Naive thymus-derived CD4-positive, alpha-beta T cell (primary cell): ENCODE data around the gene ATP8A1. TPM values are rescaled to one million over a fixed set of nuclear protein-coding genes. Genes with fewer than 3 reads are reported as not detected.

Experiments
- ATAC-seq: fragments of 150-1000 bp; cut with Tn5 transposase; 2 replicates; pipeline ENCODE4 v1.10.0; 2021; ENCODE audit warnings: mild to moderate bottlenecking, moderate library complexity
- CTCF ChIA-PET: fragments of 350-600 bp; sonication (Branson Sonifier 250); formaldehyde crosslinking; loops from one replicate; lab custom pipeline; 2021; ENCODE audit warnings: antibody characterized with exemption; lab: Charles Lee
- POLR2A ChIA-PET: fragments of 350-600 bp; sonication (Branson Sonifier 250); formaldehyde crosslinking; loops from one replicate; lab custom pipeline; 2021; ENCODE audit warnings: antibody characterized with exemption, inconsistent platforms; lab: Charles Lee
- DNase-seq, 9 donors: peaks; one replicate each; pipeline versions ENCODE4 v3.0.0 to v3.0.0-alpha.2; 2020 to 2022; ENCODE audit warnings: mixed read lengths in 1 of 9
- H3K27ac ChIP-seq: one replicate; pipeline ENCODE4 v1.7.0; 2013; ENCODE audit warnings: mild to moderate bottlenecking, low read depth, low read length, moderate library complexity
- H3K27me3 ChIP-seq, 2 donors: one replicate each; pipeline ENCODE4 v1.7.0; 2013; ENCODE audit warnings: low read length in 2 of 2, mild to moderate bottlenecking in 2 of 2, moderate library complexity in 2 of 2; ENCODE audit not compliant: control insufficient read depth in 2 of 2, insufficient read depth in 2 of 2
- H3K36me3 ChIP-seq, 3 experiments: 1 replicate in 2 of 3; 2 replicates in 1 of 3; pipeline ENCODE4 v1.7.0; 2013; ENCODE audit warnings: low read length in 3 of 3, mild to moderate bottlenecking in 3 of 3, moderate library complexity in 1 of 3; ENCODE audit not compliant: insufficient read depth in 3 of 3, control insufficient read depth in 2 of 3
- H3K4me1 ChIP-seq, 2 donors: one replicate each; pipeline ENCODE4 v1.7.0; 2013; ENCODE audit warnings: low read length in 2 of 2, mild to moderate bottlenecking in 2 of 2, moderate library complexity in 1 of 2; ENCODE audit not compliant: control insufficient read depth in 2 of 2, insufficient read depth in 2 of 2
- H3K4me3 ChIP-seq: 2 replicates; pipeline ENCODE4 v1.7.0; 2013; ENCODE audit warnings: mild to moderate bottlenecking, low read length
- H3K9me3 ChIP-seq, 3 experiments: 1 replicate in 2 of 3; 2 replicates in 1 of 3; pipeline ENCODE4 v1.7.0; 2013; ENCODE audit warnings: low read length in 3 of 3; ENCODE audit not compliant: control insufficient read depth in 2 of 3
- H3K27ac Mint-ChIP-seq, 9 donors: one replicate each; pipeline ENCODE4 v1.8.0; 2020 to 2022; ENCODE audit warnings: mixed read lengths in 9 of 9, mild to moderate bottlenecking in 8 of 9, moderate library complexity in 5 of 9, inconsistent platforms in 2 of 9
- H3K27me3 Mint-ChIP-seq, 5 donors: one replicate each; pipeline ENCODE4 v1.8.0; 2021 to 2022; ENCODE audit warnings: mixed read lengths in 5 of 5, mild to moderate bottlenecking in 1 of 5
- H3K36me3 Mint-ChIP-seq, 5 donors: one replicate each; pipeline ENCODE4 v1.8.0; 2020 to 2022; ENCODE audit warnings: mixed read lengths in 5 of 5, mild to moderate bottlenecking in 3 of 5, inconsistent platforms in 1 of 5
- H3K4me1 Mint-ChIP-seq, 7 donors: one replicate each; pipeline ENCODE4 v1.8.0; 2020 to 2022; ENCODE audit warnings: mixed read lengths in 7 of 7, mild to moderate bottlenecking in 3 of 7, inconsistent platforms in 1 of 7
- H3K4me3 Mint-ChIP-seq, 10 donors: one replicate each; pipeline ENCODE4 v1.8.0; 2020 to 2022; ENCODE audit warnings: mild to moderate bottlenecking in 10 of 10, mixed read lengths in 10 of 10, moderate library complexity in 6 of 10, inconsistent platforms in 2 of 10
- H3K9me3 Mint-ChIP-seq, 11 donors: one replicate each; pipeline ENCODE4 v1.8.0; 2020 to 2022; ENCODE audit warnings: mixed read lengths in 11 of 11, mild to moderate bottlenecking in 4 of 11, inconsistent platforms in 1 of 11, moderate library complexity in 1 of 11
- intact Hi-C, 2 donors: fragments of 100-400 bp; cut with micrococcal nuclease; formaldehyde crosslinking; loops; one replicate each; pipeline ENCODE4 v1.15.1; 2023
- polyA plus RNA-seq, 2 donors: library from polyadenylated mRNA; unstranded; fragments of 300-500 nt; fragmentation: Illumina TruSeq; gene quantifications; one replicate each; pipeline ENCODE4 v1.2.3, GENCODE V29; 2021
- total RNA-seq, 6 experiments: library from RNA in 5 of 6; stranded (reverse) in 5 of 6; gene quantifications; 1 replicate in 5 of 6; 2 replicates in 1 of 6; pipeline ENCODE4 v1.2.3 and lab custom pipeline; 2021 to 2026

ATP8A1 gene
- total and polyA plus RNA-seq, 7 experiments from 2014 or later, result 8.8 to 66.8 (median 48.5) TPM

DNA sequence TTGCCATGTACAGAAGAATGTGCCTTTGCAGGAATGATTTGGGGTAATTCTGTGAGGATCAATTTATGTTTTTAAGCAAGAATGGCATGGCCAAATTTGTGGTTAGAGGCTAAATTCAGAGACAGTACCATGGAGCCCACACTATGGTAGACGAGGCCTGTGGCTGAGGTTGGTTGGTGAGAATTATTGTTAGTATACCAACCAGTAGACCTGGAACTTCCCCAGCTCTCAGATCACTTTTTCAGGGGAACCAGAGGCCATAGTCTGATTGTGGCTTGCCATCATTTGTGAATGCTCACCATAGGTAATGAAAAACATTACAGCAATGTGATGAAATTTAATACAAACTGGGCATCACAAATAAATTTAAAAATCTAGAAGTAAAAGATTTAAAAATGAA is 203.3 kb downstream of the ATP8A1 start:
- Mint-ChIP-seq H3K4me3 (no peak overlapping the region), H3K9me3 (no peaks in the 10 kb centered on the region), H3K27ac (no peak overlapping the region), H3K27me3 (no peaks in the 10 kb centered on the region), H3K36me3 (peaks cover 14 to 75% (median 46%) of the 10 kb centered on the region in 5 donors), H3K4me1 (no peaks in the 10 kb centered on the region)
- no peak overlapping the region for H3K27ac ChIP-seq
- ChIA-PET POLR2A (no interaction called here), CTCF (no interaction called here)
- no peaks in the 10 kb centered on the region for H3K9me3 ChIP-seq
- ATAC-seq (no peak), DNase-seq (no peak)
- H3K36me3 ChIP-seq, result peaks cover 0 to 30% (median 5%) of the 10 kb centered on the region in 3 experiments
- intact Hi-C loops, result no loop called here
- no peaks in the 10 kb centered on the region for H3K4me1 ChIP-seq
- no peaks in the 10 kb centered on the region for H3K27me3 ChIP-seq
- H3K4me3 ChIP-seq, result no peak overlapping the region

DNA sequence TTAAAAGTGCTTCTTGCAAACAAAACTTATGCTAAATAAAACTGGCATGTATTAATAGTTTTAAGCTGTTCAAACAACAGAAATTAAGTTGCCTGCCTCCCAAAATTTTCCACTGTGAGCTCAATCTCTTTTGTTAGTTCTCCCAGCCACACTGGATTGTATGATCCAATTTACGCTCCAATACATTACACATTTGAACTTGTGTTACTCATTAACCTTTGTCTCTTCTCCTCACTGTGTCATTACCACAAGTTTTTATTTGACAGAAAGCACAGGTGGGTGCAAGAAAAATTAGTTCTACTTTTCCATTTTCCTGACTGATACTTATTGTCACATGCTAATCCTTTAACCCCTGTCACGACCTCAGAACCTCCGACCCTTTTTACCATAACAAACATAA is 204.1 kb downstream of the ATP8A1 start:
- Histone ChIP-seq H3K27me3 (no peaks in the 10 kb centered on the region), H3K27ac (no peak overlapping the region), H3K36me3 (peaks cover 0 to 30% (median 5%) of the 10 kb centered on the region in 3 experiments), H3K4me1 (no peaks in the 10 kb centered on the region), H3K4me3 (no peak overlapping the region), H3K9me3 (no peaks in the 10 kb centered on the region)
- Mint-ChIP-seq H3K9me3 (no peaks in the 10 kb centered on the region), H3K4me1 (no peaks in the 10 kb centered on the region), H3K27me3 (no peaks in the 10 kb centered on the region), H3K36me3 (peaks cover 14 to 71% (median 47%) of the 10 kb centered on the region in 5 donors), H3K4me3 (no peak overlapping the region), H3K27ac (peak overlapping the region in 1 of 9 donors; percentile 65)
- ChIA-PET CTCF (no interaction called here), POLR2A (no interaction called here)
- DNase-seq (no peak), ATAC-seq (no peak)
- intact Hi-C loops, result no loop called here

DNA sequence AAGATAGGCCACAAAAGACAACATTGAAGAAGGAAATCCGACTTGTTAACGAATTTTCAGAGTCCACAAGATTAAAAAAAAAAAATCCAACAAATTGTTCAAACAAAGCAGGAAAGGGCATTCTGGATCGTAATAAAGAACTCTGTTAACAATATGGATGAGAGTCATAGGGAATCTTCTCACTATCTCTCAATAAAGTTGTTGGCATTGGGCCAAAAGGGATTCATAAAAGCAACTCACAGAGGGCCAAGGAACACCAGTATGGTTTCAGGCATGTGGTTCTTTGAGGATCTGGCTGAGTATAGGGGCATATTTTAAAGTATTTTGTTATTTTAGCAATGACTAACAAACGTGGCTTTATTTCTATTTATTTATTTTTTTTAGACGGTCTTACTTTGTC is 210.1 kb downstream of the ATP8A1 start:
- no peak overlapping the region for H3K4me3 Mint-ChIP-seq
- POLR2A ChIA-PET, result no interaction called here
- CTCF ChIA-PET, result no interaction called here
- Histone ChIP-seq H3K4me3 (no peak overlapping the region), H3K27ac (no peak overlapping the region), H3K9me3 (no peaks in the 10 kb centered on the region), H3K4me1 (no peaks in the 10 kb centered on the region), H3K27me3 (no peaks in the 10 kb centered on the region), H3K36me3 (peaks cover 5 to 44% (median 6%) of the 10 kb centered on the region in 3 experiments)
- ATAC-seq (no peak), DNase-seq (no peak)
- no peak overlapping the region for H3K27ac Mint-ChIP-seq
- intact Hi-C loops, result no loop called here
- H3K27me3 Mint-ChIP-seq, result no peaks in the 10 kb centered on the region
- no peaks in the 10 kb centered on the region for H3K9me3 Mint-ChIP-seq
- peaks cover 12 to 81% (median 60%) of the 10 kb centered on the region in 5 donors for H3K36me3 Mint-ChIP-seq
- no peaks in the 10 kb centered on the region for H3K4me1 Mint-ChIP-seq

DNA sequence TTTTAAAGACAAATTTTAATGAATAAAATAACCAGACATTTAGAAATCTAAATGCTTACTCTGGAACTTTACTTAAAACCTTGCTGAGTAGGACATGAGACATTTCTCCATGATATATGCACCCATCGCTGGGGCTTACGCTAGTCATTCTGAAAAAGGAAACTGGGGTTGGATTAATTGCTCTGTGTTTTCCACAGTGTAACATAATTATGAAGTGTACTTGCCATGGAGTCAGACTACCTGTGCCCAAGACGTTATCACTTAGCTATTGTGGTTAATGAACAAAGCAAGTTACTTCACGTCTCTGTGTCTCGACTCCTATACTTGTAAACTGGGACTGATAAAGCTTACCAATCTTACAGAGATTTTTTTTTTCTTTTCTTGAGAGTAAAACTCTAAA is 211.9 kb downstream of the ATP8A1 start:
- Histone ChIP-seq H3K27me3 (no peaks in the 10 kb centered on the region), H3K36me3 (peaks cover 0 to 34% (median 9%) of the 10 kb centered on the region in 3 experiments), H3K4me1 (no peaks in the 10 kb centered on the region), H3K27ac (no peak overlapping the region), H3K9me3 (no peaks in the 10 kb centered on the region), H3K4me3 (no peak overlapping the region)
- Mint-ChIP-seq H3K4me1 (no peaks in the 10 kb centered on the region), H3K9me3 (no peaks in the 10 kb centered on the region), H3K27ac (no peak overlapping the region), H3K4me3 (no peak overlapping the region), H3K27me3 (no peaks in the 10 kb centered on the region), H3K36me3 (peaks cover 4 to 76% (median 52%) of the 10 kb centered on the region in 5 donors)
- POLR2A ChIA-PET, result no interaction called here
- ATAC-seq (no peak), DNase-seq (no peak)
- intact Hi-C loops, result no loop called here
- CTCF ChIA-PET, result no interaction called here

DNA sequence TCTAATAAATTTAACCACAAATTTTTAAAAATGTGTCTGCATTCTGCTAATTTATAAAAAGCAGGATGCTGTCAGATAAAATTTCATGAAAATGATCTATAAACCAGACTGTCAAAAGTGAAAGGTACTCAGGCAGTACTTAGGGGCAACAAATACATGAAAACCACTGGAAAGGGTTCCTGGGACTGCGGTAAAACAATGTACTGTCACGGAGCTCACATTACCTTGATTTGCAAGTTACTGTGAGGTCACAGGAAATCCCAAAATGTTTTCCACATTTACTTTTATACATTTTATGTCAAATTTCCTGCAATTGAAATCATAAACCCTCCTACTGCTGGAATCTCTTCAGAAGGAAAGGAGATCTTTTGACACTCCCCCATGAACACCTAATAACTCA is 214.3 kb downstream of the ATP8A1 start:
- no peak overlapping the region for H3K27ac ChIP-seq
- no peaks in the 10 kb centered on the region for H3K27me3 ChIP-seq
- Mint-ChIP-seq H3K4me1 (no peaks in the 10 kb centered on the region), H3K4me3 (no peak overlapping the region), H3K9me3 (no peaks in the 10 kb centered on the region), H3K36me3 (peaks cover 7 to 83% (median 59%) of the 10 kb centered on the region in 5 donors), H3K27me3 (no peaks in the 10 kb centered on the region), H3K27ac (no peak overlapping the region)
- ATAC-seq (no peak), DNase-seq (no peak)
- intact Hi-C loops, result no loop called here
- no peak overlapping the region for H3K4me3 ChIP-seq
- H3K36me3 ChIP-seq, result peaks cover 5 to 47% (median 12%) of the 10 kb centered on the region in 3 experiments
- H3K9me3 ChIP-seq, result no peaks in the 10 kb centered on the region
- CTCF ChIA-PET, result no interaction called here
- H3K4me1 ChIP-seq, result no peaks in the 10 kb centered on the region
- POLR2A ChIA-PET, result no interaction called here

DNA sequence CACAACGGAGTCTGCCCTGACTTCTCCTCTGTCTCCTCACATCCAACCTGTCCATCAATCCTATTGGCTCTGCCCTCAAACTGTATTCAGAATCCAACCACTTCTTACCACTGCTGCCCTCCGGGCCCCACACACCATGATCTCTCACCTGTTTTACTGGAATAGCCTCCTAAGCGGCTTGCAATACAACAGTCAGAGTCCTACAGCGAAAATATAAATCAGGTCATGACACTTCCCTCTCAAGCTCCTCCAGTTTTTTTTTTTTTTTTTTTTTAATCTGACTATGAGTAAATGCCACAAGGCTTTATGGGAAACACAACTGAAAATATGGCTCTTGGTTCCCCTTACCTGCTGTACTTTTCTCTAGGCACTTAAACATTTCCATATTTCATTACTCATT is 216.8 kb downstream of the ATP8A1 start:
- intact Hi-C loops, result no loop called here
- peaks cover 12 to 86% (median 63%) of the 10 kb centered on the region in 5 donors for H3K36me3 Mint-ChIP-seq
- H3K4me3 ChIP-seq, result no peak overlapping the region
- POLR2A ChIA-PET, result interaction anchor here (0.7 to 0.8 kb wide), 2 partner anchors 14 to 59 kb away, joined by 3 read pairs; no protein-coding TSS in a partner anchor
- H3K9me3 ChIP-seq, result no peaks in the 10 kb centered on the region
- H3K9me3 Mint-ChIP-seq, result no peaks in the 10 kb centered on the region
- H3K4me1 Mint-ChIP-seq, result no peaks in the 10 kb centered on the region
- no peak overlapping the region for H3K27ac ChIP-seq
- no peaks in the 10 kb centered on the region for H3K27me3 ChIP-seq
- ATAC-seq (no peak), DNase-seq (no peak)
- no peaks in the 10 kb centered on the region for H3K4me1 ChIP-seq
- H3K36me3 ChIP-seq, result peaks cover 8 to 52% (median 14%) of the 10 kb centered on the region in 3 experiments
- H3K27ac Mint-ChIP-seq, result no peak overlapping the region
- no peaks in the 10 kb centered on the region for H3K27me3 Mint-ChIP-seq
- CTCF ChIA-PET, result interaction anchor here (0.6 kb wide), 1 partner anchor 228 kb away, joined by 3 read pairs; no protein-coding TSS in a partner anchor
- H3K4me3 Mint-ChIP-seq, result no peak overlapping the region

DNA sequence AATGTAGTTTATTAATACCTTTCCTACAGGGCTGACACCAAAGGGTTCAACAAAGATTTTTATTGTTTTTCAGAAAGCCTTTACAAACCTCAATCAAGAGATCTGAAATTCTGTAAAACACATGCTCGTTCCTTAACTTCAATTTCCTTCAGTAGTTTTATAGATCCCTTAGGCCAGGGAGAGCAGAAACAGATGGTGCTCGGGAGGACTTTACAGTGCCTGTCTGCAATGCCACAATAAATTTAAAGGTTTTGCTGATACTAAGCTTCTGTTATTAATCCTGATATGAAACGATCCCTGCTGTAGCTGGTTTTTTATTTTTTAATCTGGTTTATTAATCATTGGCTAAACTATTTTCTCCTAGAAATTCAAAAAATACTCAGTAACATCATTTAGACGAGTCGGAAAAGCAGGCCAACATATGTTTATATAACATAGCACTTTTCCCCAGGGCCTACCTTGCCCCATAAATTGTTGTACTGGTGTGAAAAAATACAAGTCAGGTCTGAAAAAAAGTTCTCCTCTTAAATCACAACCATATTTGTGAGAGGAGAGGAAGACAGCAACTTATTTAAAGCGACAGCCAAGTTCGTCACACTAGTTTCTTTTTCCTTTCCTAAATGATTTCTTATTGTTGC is 219.9 kb downstream of the ATP8A1 start:
- intact Hi-C loops, result no loop called here
- CTCF ChIA-PET, result no interaction called here
- peaks cover 10 to 79% (median 64%) of the 10 kb centered on the region in 5 donors for H3K36me3 Mint-ChIP-seq

More for the DNA sequence above, 219.9 kb downstream of the ATP8A1 start:
- Mint-ChIP-seq H3K27me3 (no peaks in the 10 kb centered on the region), H3K9me3 (no peaks in the 10 kb centered on the region), H3K27ac (no peak overlapping the region), H3K4me1 (no peaks in the 10 kb centered on the region), H3K4me3 (no peak overlapping the region)
- DNase-seq (no peak), ATAC-seq (no peak)
- H3K27me3 ChIP-seq, result no peaks in the 10 kb centered on the region
- H3K27ac ChIP-seq, result no peak overlapping the region
- POLR2A ChIA-PET, result no interaction called here
- H3K4me3 ChIP-seq, result no peak overlapping the region
- no peaks in the 10 kb centered on the region for H3K9me3 ChIP-seq
- no peaks in the 10 kb centered on the region for H3K4me1 ChIP-seq
- H3K36me3 ChIP-seq, result peaks cover 8 to 47% (median 10%) of the 10 kb centered on the region in 3 experiments
